GM12872 (cell line): ENCODE data around the gene WDR13.

Experiments used
- TF ChIP-seq, protein P1 (sequence below): IDR thresholded peaks from 3 replicates; pipeline ENCODE4 v1.5.1; 2011; ENCODE audit warnings: low read depth, mild to moderate bottlenecking, low read length, moderate library complexity; ENCODE audit not compliant: insufficient read depth

WDR13 gene

DNA sequence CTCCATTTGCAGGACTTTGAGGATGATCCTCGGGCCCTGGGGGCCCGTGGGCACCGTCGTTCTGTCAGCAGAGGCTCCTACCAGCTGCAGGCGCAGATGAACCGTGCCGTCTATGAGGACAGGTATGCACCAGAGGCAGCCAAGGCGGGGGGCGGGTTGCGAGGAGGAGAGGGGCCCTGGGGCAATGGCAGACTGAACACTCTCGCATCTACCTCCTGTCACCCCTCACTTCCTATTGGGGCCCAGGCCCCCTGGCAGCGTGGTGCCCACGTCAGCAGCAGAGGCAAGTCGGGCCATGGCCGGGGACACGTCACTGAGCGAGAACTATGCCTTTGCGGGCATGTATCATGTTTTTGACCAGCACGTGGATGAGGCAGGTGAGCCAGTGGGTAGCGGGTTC, 2.0 kb downstream of the WDR13 start:
- TF ChIP-seq, protein P1, sequence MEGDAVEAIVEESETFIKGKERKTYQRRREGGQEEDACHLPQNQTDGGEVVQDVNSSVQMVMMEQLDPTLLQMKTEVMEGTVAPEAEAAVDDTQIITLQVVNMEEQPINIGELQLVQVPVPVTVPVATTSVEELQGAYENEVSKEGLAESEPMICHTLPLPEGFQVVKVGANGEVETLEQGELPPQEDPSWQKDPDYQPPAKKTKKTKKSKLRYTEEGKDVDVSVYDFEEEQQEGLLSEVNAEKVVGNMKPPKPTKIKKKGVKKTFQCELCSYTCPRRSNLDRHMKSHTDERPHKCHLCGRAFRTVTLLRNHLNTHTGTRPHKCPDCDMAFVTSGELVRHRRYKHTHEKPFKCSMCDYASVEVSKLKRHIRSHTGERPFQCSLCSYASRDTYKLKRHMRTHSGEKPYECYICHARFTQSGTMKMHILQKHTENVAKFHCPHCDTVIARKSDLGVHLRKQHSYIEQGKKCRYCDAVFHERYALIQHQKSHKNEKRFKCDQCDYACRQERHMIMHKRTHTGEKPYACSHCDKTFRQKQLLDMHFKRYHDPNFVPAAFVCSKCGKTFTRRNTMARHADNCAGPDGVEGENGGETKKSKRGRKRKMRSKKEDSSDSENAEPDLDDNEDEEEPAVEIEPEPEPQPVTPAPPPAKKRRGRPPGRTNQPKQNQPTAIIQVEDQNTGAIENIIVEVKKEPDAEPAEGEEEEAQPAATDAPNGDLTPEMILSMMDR: no peak

DNA sequence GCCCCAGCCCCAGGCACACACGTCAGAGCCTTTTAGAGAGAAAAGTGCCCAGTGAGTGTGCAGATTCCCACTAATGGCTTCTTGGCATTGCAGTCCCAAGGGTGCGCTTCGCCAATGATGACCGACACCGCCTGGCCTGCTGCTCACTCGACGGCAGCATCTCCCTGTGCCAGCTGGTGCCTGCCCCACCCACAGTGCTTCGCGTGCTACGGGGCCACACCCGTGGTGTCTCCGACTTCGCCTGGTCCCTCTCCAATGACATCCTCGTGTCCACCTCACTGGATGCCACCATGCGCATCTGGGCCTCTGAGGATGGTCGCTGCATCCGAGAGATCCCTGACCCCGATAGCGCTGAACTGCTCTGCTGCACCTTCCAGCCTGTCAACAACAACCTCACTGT, 2.9 kb downstream of the WDR13 start:
- TF ChIP-seq, protein P1: no peak

DNA sequence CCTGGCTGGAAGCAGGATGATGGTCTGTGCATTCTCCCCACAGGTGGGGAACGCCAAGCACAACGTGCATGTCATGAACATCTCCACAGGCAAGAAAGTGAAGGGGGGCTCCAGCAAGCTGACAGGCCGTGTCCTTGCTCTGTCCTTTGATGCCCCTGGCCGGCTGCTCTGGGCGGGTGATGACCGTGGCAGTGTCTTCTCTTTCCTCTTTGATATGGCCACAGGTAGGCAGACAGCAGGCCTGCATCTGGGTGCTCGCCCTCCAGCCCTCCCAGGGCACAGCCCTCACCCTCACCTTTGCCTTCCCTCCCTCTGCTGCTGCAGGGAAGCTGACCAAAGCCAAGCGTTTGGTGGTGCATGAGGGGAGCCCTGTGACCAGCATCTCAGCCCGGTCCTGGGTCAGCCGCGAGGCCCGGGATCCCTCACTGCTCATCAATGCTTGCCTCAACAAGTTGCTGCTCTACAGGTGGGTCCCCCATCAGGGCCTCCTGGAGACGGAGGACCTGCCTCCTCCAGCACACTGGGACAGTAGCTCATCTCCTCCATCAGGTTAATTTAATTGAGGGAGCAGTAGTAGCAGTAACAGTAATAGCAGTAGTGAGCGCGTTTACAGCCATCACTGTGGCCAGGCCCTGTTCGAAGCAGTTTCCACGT, 4.6 kb downstream of the WDR13 start:
- TF ChIP-seq, protein P1: no peak

DNA sequence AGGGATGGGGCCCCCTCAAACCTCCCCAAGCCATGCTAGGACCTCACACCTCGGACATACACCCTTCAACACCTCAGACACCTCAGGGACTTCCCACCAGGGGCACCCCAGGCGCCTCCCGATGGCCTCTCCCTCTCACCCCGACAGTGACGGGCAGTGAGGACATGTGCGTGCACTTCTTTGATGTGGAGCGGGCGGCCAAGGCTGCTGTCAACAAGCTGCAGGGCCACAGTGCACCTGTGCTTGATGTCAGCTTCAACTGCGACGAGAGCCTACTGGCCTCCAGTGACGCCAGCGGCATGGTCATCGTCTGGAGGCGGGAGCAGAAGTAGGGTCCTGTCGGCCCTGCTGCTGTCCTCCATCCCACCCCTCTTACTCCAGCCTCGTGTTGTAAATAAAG, 7.4 kb downstream of the WDR13 start:
- TF ChIP-seq, protein P1: no peak

- TF ChIP-seq, protein P1: no peak
Observed at GRCh38 chrX:48606091-48606490, 8.8 kb downstream of the WDR13 start.

- TF ChIP-seq, protein P1: no peak
Observed at GRCh38 chrX:48611703-48612102, 14.4 kb downstream of the WDR13 start.

DNA sequence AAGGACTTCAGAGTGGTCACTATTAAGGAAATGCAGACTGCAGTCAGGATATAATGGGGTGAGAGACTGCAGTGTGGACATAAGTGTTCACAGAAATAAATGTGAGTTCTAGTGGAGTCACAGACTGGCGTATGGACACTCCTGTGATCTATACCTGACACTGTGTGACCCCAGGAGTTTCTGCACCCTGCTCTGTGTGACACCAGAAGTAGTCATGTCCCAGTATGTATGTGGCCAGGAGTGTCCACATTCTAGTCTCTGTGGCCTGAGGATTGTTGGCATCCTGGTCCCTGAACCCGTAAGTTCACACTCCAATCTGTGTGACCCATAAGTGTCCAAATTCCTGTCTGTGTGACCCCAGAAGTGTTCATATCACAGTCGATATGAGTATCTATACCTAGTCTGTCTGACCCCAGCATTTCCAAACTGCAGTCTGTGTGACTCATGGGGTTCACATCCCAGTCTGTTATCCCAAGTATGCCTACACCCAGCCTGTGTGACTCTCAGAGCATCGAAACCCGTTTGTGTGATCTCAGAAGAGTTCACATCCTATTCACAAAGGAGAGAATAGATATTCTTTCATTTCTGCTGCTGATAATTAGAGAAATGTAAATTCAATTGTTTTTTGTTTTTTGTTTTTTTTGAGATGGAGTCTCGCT, 16.3 kb downstream of the WDR13 start:
- TF ChIP-seq, protein P1: no peak
